Right renal pelvis (tissue), 4 donors: ENCODE results near the gene LDB2. TPM values are rescaled to one million over a fixed set of nuclear protein-coding genes. Genes with fewer than 3 reads are reported as not detected.

ENCODE experiments used
- DNase-seq, 4 donors: peaks; one replicate each; pipeline ENCODE4 v3.0.0-alpha.2; 2013; ENCODE audit warnings: low read depth in 4 of 4, low spot score in 3 of 4, missing footprints in 1 of 4
- polyA plus RNA-seq, 4 donors: library from polyadenylated mRNA; unstranded; fragments of 120-200 nt; gene quantifications; one replicate each; pipeline ENCODE4 v1.2.1, GENCODE V29; 2013; ENCODE audit not compliant: insufficient read length in 4 of 4

Gene LDB2
- polyA plus RNA-seq, 4 donors = 84.4 to 109 (median 108) TPM

DNA sequence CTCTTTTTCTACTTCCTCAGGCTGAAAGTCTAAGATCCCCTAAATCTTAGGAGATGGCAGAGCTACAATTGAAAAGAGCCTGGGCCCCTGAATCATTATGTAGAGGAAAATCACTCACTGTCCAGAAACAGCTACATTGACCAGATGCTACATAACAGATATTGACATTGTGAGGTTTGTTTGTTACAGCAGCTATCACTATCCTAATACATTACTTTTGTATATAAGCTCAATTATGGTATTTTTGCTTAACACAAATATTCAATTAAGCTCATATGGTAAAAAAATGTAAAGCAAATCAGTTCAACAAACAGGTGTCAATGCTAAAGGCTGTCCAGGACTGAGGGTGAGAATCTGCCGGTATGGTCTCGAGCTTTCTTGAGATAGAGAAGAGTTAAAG, 89.4 kb downstream of the LDB2 start:
- DNase-seq = no peak

DNA sequence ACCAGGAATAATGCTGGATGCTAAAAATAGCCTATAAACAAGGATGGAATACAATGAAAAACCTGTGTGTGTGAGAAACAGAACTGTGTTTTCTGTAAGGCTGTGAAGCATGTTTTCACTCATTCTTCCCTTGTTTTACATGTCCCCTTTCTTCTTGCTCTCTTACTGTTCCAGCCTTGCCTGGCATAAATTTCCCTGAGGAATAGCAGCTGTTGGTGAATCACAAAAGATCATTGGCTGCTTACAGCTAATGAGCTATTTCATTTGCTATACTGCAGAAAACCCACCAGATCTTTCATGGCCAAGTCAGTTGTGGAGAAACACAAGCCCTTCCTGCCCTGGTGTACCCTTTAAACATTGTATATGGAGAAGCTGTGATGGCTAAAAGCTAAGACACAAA, 91.1 kb downstream of the LDB2 start:
- peak in 2 of 4 donors; percentile 18 to 28 for DNase-seq

DNA sequence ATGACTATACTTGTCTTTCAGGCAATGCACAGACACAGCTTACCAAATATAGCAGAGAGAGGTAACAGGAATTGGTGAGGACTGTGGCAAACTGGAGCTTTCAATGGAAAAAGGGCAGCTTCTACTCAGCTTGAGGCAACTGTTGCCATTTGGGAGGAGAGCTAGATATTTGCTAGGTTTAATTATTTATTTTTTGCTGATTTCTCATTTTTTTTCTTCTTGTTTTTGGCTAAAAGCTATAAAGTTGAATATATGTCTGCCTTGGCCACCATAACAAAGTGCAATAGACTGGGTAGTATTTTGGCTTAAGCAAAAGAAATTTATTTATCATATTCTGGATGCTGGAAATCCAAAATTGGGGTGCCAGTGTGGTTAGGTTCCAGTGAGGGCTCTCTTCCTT, 93.9 kb downstream of the LDB2 start:
- no peak for DNase-seq

DNA sequence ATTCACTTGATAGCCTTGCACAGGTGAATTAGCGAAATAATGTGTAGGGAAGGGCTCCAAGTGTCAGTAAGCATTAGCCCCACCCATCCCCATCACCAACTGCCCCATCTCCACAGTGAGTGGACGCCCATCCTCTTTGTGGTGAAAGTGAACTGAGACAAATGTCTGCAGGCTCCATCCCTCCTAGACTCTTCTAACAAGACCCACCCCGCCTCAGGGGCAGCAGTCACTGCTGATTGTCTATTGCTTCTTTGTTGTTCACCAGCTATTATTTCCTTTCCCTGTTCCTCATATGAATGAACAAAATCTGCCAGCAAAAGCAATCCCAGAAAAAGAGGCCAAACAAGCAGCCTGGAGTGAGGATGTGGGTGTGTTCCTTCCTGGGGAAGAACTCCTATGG, 96.4 kb downstream of the LDB2 start:
- DNase-seq = no peak

DNA sequence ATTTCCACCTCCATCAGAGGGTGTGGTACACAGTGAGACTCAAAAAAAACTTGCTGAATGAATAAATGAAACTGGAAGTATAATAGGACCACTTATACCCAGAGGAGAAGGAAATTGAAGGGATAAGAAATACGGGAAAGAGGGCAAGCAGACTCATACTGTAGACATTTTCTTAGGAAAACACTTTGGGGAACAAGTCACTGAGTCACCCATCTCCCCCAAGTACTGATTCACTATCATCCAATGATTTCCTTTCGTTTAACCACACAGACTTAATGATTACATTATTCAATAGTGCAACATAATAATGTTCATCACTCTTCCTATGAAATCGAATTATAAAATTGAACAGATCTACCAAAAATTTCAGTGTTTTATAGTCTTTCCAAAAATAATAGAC, 97.1 kb downstream of the LDB2 start:
- DNase-seq = no peak

DNA sequence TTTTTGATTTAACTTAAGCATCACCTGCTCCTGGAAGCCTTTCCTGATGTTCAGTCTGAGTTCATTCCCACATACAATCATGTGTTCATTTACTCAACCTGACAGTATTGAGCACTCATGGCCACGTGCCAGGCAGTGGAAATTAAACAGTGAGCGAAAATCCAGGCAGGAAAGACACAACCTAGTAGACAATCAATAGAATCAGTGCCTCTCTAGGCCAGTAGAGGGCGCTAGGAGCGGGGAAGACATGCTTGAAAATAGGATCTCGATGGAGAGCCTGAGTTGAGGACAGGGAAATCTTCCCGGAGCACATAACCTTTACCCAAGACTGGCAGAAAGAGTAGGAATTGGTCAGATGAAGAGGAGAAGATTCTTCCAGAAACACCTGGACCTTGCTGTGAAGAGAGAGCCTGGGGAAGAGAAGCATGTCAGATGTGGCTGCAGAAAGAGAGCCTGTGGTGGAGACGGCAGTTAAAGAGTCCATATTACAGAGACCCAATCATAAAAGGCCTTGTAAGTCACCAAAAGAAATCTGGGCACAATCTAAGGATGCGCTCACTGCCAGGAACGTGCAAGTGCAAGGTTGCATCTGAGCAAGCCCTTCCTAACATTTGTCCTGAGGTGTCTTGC, 103.5 kb downstream of the LDB2 start:
- DNase-seq = peak in 1 of 4 donors; percentile 45

DNA sequence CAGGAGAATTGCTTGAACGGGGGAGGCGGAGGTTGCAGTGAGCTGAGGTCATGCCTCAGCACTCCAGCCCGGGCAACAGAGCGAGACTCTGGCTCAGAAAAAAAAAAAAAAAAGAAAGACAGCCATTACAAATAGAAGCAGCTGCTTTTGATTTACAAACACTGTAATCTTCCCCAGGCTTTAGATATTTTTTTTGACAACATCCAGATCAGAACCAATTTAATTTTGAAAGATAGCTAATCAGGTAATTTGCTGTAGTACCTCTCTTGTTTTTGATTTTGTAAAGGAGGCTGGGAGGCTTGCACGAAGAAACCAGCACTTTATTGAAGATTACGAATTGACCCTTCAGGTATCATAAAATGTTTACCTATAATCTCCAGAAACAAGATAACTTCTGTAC, 107.0 kb downstream of the LDB2 start:
- DNase-seq = no peak

DNA sequence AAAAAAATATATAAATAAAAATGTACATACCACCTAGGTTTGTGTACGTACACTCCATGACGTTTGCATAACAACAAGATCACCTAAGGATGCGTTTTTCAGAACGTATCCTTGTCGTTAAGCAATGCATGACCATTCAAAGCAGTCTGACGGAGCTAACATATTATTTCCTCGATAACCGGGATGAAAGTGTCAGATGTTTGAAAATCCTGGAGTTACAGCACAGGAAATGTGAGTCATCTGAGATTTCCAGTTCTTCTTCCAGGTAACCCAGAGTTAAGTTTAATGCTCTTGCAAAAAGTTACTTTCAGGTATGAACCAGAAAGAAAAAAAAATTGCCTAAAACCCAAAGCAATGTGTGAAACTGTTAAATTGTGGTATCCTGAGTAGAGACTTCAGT, 107.9 kb downstream of the LDB2 start:
- no peak for DNase-seq

DNA sequence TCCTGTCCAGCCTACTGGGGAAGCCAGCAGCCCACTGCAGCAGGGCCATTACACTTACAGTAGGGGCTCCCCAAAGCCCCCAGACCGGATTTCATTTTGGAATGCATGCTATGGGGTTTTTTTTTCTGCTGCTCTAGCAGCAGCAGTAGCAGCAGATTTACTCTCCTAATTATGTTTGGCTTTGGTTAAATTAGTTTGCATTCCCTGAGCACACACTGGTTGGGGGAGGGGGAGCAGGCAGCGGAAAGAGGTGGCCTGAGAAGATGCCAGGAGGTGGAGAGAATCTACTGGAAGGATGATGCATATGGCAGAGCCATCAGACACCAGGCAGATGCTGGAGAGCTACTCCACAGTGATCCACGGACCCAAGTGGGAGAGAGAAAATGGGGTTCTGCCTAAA, 109.6 kb downstream of the LDB2 start:
- DNase-seq = no peak

DNA sequence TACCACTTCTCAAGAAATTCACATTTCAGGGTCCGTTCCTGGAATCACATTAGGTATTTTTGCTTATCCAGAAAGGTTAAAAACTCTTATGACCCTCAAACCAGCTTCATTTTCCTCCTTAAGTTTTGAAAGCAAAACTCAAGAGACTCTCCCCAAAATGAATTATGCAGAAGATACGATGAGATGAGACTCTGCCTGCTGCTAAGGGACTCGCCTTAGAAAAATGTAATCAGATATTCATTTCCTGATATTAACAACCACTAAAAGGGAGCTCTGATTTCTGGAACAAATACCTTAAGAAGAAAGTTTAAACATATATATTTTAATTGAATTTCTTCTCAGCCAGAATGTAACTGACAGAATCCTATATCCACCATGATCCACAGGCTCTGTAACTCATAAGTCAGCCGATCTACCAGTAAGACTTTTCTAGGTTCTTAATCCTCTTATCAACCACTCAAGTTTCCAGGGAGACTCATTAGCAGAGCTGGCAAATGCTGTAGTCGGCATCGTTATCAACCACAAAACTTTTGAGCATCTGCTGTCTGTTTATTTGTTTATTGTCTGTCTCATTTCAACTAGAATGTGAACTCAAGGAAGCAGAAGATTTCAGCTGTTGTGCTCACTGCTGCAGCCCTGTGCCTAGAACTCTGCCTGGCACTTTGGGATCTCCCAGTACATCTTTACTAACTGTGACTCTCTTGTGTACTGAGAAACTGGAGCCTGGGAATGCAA, 112.5 kb downstream of the LDB2 start:
- no peak for DNase-seq

DNA sequence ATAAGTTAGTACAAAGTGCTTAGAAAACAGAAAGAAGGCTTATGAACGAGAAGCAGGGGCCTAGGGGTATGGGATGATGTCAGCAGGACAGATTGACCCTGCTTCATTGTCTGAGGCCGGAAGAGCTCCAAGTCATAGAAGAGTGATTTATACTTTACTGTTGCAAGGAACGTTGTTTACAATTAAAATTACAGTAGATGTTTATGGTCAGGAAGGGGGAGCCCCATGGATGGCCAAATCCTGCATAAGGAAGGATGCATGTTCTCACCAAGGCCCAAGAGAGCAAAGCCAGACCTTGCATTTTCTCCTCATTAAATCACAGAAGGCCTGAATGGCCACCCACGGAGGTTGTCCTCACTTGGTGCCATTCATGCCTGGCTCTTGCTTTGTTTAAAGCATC, 115.3 kb downstream of the LDB2 start:
- no peak for DNase-seq

DNA sequence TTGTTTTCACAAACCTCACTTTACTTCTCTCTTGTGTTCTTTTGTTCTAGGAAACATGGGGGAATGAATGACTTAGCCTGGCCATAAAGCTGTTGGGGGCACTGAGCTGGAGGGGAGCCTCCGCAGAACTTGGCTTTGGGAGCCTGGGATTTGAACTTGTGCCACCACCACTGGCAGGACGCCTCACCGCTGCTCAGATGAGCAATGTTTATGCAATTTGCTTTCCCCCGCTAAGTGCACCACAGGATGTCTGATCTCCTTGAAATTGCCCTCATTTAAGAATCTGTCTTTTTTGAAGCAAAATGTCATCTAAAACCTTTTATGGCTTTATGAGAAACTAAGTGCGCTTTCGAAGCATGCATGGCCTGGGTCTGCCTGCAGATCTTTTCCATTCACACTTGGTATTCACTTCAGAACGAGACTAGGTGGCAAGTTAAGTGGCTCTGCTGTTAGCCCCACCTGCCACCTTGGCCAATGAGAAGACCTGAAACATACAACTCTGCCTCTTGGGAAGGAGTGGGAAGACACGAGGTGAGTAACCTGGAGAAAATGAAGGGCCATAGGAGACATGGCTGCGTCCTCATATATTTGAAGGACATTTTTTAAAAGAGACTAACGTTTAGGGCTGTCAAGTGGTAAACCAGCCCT, 119.3 kb downstream of the LDB2 start:
- DNase-seq = no peak

DNA sequence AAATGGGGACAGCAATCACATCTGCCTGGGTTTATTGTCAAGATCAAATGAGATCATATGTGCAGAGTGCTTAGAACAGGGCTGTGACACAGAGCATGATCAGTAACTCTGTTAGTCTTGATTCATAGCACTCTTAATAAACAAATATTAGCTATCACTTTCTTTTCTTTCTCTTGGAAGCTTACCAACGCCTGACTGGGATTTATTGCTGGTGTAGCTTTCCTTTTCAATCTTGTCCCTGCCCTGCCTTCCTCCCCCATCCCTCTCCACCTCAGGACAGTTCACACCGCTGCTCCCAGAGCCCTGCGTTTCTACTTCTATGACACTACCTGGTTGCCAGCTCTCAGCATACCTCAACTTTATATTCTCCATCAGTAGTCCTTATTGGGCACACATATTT, 120.7 kb downstream of the LDB2 start:
- no peak for DNase-seq

DNA sequence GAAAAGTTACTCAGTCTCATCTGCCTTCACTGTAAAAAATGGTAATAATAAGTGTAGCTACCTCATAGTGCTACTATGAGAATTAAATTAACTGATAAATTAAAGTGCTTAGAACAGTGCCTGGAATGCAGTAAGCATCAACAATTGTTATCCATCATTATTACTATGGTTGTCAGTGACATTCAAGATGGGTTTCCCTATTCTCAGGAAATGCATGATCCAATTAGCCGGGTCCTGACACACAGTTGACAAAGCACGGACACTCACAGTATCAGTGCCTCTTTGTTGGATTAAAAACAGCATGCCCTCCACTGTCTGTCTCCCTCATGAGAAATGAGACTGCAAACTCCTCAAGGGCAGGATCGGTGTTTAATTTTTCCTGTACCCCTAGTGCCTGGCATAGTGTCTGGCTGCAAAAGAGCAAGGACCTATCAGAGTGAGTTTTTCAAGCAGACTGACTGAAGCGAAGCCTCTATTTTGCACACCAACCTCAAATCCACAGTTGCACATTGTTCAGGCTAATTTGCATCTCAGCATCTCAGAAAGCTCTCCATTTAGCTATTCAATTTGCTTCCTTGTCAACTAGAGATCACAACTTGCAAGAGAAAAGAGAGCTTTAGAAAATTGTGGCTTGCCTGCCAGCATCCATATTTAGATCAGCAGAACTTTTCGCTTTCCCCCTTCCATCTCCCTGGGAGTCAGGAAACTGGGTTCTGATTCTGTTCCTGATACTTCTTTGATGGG, 122.9 kb downstream of the LDB2 start:
- DNase-seq = no peak

DNA sequence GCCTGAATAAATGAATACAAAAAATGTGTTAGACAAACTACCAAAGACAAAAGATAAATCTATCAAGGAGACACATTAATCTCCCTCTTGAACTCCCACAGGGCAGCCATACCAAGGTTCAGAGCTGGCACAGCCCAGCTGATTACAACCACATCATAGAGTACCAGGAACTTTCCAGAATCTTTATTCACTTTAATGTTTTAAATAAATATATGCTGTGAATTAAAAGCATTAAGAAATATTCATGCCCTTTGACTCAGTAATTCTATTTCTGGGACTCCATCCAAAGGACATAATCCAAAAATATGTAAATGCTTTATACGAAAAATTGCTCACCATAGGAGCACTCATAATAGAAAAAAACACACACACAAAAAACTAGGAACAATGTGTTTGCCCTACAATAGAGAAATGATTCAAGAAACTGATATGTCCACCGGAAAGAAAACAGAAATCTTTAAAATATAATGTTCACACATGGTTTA, 126.0 kb downstream of the LDB2 start:
- no peak for DNase-seq

DNA sequence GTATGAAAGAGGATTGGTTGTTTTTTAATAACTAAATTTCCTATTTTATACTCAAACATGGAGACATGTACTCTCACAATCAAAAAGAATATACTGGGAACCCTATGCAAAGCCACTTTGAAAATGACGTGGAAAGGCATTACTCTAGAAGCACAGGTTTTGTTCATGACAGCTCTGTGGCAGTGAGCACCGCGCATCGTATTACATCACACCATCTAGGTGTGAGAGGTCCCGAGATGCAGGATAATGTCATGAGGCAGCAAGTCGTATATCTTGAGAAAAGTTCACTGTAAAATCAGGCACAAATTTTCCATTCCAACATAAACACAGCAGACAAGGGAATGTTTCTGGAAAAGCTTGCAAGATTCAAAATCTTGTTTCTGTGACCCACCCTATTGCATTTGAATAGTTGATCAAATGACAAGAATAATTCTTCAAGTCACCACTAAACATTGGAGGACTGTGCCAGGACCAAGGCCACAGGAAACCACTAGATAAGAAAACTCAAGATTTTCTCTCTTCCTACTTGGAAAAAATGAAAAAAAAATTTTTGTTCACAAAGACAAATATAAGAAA, 127.6 kb downstream of the LDB2 start:
- DNase-seq = no peak

DNA sequence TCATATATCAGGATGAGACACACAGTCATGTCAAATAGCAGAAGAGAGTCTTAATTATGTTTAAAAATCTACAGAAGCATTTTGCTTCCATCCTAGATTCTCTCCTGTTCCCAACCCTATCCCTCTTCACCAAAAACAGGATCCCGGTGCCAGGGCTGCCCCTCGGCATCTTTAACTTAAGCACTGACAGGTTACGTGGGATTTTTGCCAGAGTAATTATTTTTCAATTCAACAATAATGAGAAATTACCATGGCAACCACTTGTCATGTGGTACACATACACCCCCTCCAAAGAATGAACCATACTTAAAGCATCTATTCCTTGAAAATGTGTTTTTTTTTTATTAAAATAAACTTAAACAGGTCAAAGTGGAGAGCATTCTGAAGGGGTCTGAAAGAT, 130.6 kb downstream of the LDB2 start:
- no peak for DNase-seq

DNA sequence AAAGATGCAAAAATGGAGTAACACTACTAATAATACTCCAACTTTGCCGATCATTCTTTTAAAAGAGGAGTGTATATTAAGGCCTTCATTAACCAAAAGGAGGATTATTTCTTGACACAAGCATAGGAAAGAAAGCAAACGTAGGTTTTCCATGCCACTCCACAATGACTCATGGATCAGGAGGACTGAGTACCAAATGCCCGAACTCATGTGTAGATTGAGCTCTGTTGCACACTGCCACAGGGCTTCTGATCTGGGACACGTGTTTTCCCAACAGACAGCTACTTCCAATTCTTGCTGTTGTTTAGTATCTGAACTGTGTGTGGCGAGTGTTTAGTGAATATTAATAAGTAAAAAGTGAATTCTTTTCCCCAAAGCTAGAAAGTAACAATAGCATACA, 131.2 kb downstream of the LDB2 start:
- DNase-seq = no peak

DNA sequence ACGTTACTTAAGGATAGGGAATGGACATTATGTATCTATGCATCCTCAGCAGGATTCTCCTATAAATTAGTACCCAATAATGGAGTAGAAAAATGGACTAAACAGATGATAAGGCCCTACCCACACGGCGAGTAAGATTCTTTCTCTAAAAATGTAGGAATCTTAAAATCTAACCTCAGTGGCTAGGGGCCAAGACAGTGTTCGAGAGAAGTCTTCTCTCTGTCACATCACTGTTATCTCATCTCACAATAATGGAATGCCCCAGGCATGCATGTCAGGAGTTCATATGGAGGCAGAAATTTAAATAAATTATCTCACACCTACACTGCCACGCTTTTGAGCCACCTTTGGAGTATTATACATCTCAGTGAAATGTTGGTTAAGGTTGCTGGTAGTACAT, 132.9 kb downstream of the LDB2 start:
- DNase-seq = no peak

DNA sequence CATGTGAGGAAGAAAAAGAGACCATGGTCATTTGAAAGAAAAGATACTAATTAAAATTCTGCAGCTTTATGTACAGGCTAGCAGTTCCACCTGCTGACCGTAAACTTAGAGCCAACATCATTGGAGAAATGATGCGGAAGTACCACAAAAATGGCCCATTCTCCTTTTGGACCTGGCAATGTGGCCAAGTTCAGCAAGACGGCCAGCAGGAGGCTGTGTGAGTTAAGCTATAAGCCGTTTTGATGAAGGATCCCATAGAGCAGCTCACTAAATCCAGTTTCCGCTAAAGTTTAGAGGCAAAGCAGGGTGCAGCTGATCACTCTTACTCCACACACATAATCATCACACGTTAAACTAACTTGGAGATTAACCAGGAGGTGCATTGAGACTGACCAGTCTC, 133.8 kb downstream of the LDB2 start:
- no peak for DNase-seq
